Hepatocyte (in vitro differentiated cells): ENCODE data around the gene CTSH. TPM values are rescaled to one million over a fixed set of nuclear protein-coding genes. Genes with fewer than 3 reads are reported as not detected.
A peak's percentile ranks its signal among the peaks of the same experiment; 100 is the strongest.

ENCODE experiments used
- DNase-seq: peaks from one replicate; pipeline ENCODE4 v3.0.0-alpha.2; 2016; ENCODE audit warnings: low spot score
- H2AFZ ChIP-seq: fragments of 200-600 bp; sonication (generic); 2 replicates; pipeline ENCODE4 v1.6.0; 2016; ENCODE audit warnings: antibody characterized with exemption, mild to moderate bottlenecking
- H3K27ac ChIP-seq: fragments of 200-600 bp; sonication (generic); 2 replicates; pipeline ENCODE4 v1.5.1; 2016; ENCODE audit warnings: mild to moderate bottlenecking
- H3K27me3 ChIP-seq: fragments of 200-600 bp; sonication (generic); 2 replicates; pipeline ENCODE4 v1.6.1; 2016
- H3K36me3 ChIP-seq: fragments of 200-600 bp; sonication (generic); replicated peaks from 2 replicates; pipeline ENCODE4 v1.5.1; 2016; ENCODE audit warnings: low read depth; ENCODE audit not compliant: insufficient read depth
- H3K4me1 ChIP-seq: fragments of 200-600 bp; sonication (generic); 2 replicates; pipeline ENCODE4 v1.5.1; 2016; ENCODE audit warnings: mild to moderate bottlenecking, moderate library complexity; ENCODE audit not compliant: insufficient read depth
- H3K4me2 ChIP-seq: fragments of 200-600 bp; sonication (generic); 2 replicates; pipeline ENCODE4 v1.6.0; 2016
- H3K4me3 ChIP-seq: fragments of 200-600 bp; sonication (generic); 2 replicates; pipeline ENCODE4 v1.5.1; 2016; ENCODE audit warnings: mild to moderate bottlenecking
- H3K79me2 ChIP-seq: fragments of 200-600 bp; sonication (generic); 2 replicates; pipeline ENCODE4 v1.6.0; 2017; ENCODE audit warnings: mild to moderate bottlenecking
- H3K9me2 ChIP-seq: fragments of 200-600 bp; sonication (generic); replicated peaks from 2 replicates; pipeline ENCODE4 v1.6.0; 2017; ENCODE audit warnings: mild to moderate bottlenecking; ENCODE audit not compliant: insufficient read depth
- H3K9me3 ChIP-seq: fragments of 200-600 bp; sonication (generic); 2 replicates; pipeline ENCODE4 v1.5.1; 2016; ENCODE audit warnings: low read depth, mild to moderate bottlenecking
- H4K20me1 ChIP-seq: fragments of 200-600 bp; sonication (generic); 2 replicates; pipeline ENCODE4 v1.6.0; 2016; ENCODE audit warnings: mild to moderate bottlenecking; ENCODE audit not compliant: insufficient read depth, poor library complexity, severe bottlenecking
- CTCF ChIP-seq: fragments of 200-600 bp; sonication (generic); IDR thresholded peaks from 2 replicates; pipeline ENCODE4 v1.5.1; 2016; ENCODE audit warnings: antibody characterized with exemption, mild to moderate bottlenecking; ENCODE audit not compliant: poor library complexity
- EZH2 ChIP-seq: fragments of 200-600 bp; sonication (generic); IDR thresholded peaks from 2 replicates; pipeline ENCODE4 v1.6.1; 2016; ENCODE audit warnings: antibody characterized with exemption, mild to moderate bottlenecking, borderline replicate concordance
- EZH2phosphoT487 ChIP-seq: fragments of 200-600 bp; sonication (generic); IDR thresholded peaks from one replicate; pipeline ENCODE4 v1.6.1; 2018; ENCODE audit warnings: antibody characterized with exemption, mild to moderate bottlenecking, low read depth, moderate library complexity; ENCODE audit not compliant: unreplicated experiment, severe bottlenecking
- WGBS: methylation state at CpG from one replicate; pipeline ENCODE4 v1.1.6; 2016; ENCODE audit warnings: low lambda C conversion rate; ENCODE audit errors: missing lambda C conversion rate; 5-methylcytosine and 5-hydroxymethylcytosine counted together
- polyA plus RNA-seq: library from polyadenylated mRNA; unstranded; fragments of >200 nt; fragmentation: Nextera tagmentation; extraction: Ambion mirVana; gene quantifications from 2 replicates; pipeline ENCODE4 v1.2.1, GENCODE V29; 2016
- total RNA-seq: library from RNA; depleted of rRNA; stranded (reverse); fragments of >200 nt; gene quantifications from 2 replicates; pipeline ENCODE4 v1.2.3, GENCODE V29; 2014

The CTSH gene
- total and polyA plus RNA-seq, 2 experiments from 2014 or later, result 521 to 610 TPM

GRCh38 chr15:78925076-78925624 lies 19.7 kb downstream of the CTSH start:
- H3K4me1 ChIP-seq, result peaks cover 7% of the 10 kb centered on the region
- no peak overlapping the region for H3K4me3 ChIP-seq
- no peak overlapping the region for H3K4me2 ChIP-seq
- no peak overlapping the region for H2AFZ ChIP-seq
- H4K20me1 ChIP-seq, result no peaks in the 10 kb centered on the region
- no peak for DNase-seq
- no peak overlapping the region for H3K27ac ChIP-seq
- no peaks in the 10 kb centered on the region for H3K27me3 ChIP-seq
- no peaks in the 10 kb centered on the region for H3K9me2 ChIP-seq
- no peaks in the 10 kb centered on the region for H3K9me3 ChIP-seq
- H3K79me2 ChIP-seq, result no peaks in the 10 kb centered on the region
- H3K36me3 ChIP-seq, result no peaks in the 10 kb centered on the region
- 86% methylated on average over 10 of the region's 10 CpGs for WGBS
- TF ChIP-seq EZH2phosphoT487 (no peak), EZH2 (no peak), CTCF (no peak)

- TF ChIP-seq EZH2phosphoT487, result no peak
- no peak for TF ChIP-seq EZH2
- TF ChIP-seq CTCF, result no peak
- peaks cover 7% of the 10 kb centered on the region for H3K4me1 ChIP-seq
- no peaks in the 10 kb centered on the region for H3K79me2 ChIP-seq
- H3K4me2 ChIP-seq, result no peak overlapping the region
- peak overlapping the region; percentile 88 for H3K27ac ChIP-seq
- no peaks in the 10 kb centered on the region for H4K20me1 ChIP-seq
- no peak overlapping the region for H2AFZ ChIP-seq
- no peaks in the 10 kb centered on the region for H3K27me3 ChIP-seq
- no peak overlapping the region for H3K4me3 ChIP-seq
- no peaks in the 10 kb centered on the region for H3K36me3 ChIP-seq
- no peaks in the 10 kb centered on the region for H3K9me2 ChIP-seq
- DNase-seq, result no peak
- 98% methylated on average over 11 of the region's 18 CpGs for WGBS
- no peaks in the 10 kb centered on the region for H3K9me3 ChIP-seq
These were observed 21.1 kb downstream of the CTSH start for GRCh38 chr15:78923480-78924360.

GRCh38 chr15:78923015-78923414 lies 21.8 kb downstream of the CTSH start:
- Histone ChIP-seq H3K79me2 (peaks cover 2% of the 10 kb centered on the region), H3K36me3 (no peaks in the 10 kb centered on the region), H4K20me1 (no peaks in the 10 kb centered on the region), H3K4me3 (no peak overlapping the region), H3K27ac (peak overlapping the region; percentile 88), H3K4me1 (peaks cover 7% of the 10 kb centered on the region), H3K9me2 (no peaks in the 10 kb centered on the region), H3K4me2 (peak overlapping the region; percentile 20), H3K27me3 (no peaks in the 10 kb centered on the region), H3K9me3 (no peaks in the 10 kb centered on the region), H2AFZ (no peak overlapping the region)
- 71% methylated on average over 7 of the region's 7 CpGs for WGBS
- no peak for DNase-seq
- TF ChIP-seq EZH2 (no peak), CTCF (no peak), EZH2phosphoT487 (no peak)
